Measurements from ENCODE around the gene FMN1. TPM values are rescaled to one million over a fixed set of nuclear protein-coding genes. Genes with fewer than 3 reads are reported as not detected.

FMN1 gene
- total RNA-seq, 1 donor from 2014 or later = 4.2 TPM

DNA sequence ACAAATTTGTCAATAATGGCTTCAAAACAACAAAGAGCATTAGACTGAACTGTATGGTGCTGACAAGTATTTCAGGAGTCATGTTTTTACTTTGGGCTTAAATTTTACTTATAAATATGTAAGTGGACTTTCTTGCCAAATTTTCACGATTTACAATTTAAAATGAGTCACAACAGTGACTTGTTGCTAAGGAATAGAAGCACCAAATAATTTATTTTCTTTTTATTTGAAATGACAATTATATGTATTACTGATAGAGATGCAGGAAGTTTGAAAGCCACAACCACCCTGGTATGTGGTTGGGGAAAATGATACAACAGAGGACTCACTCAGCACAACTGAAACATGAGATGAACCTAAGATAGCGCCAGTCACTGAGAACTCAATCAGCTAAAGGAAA lies 90.3 kb downstream of the FMN1 start:
- H3K4me1 Mint-ChIP-seq (ENCODE audit: unreplicated experiment) = peaks cover 22% of the 10 kb centered on the region
- H3K9me3 Mint-ChIP-seq (ENCODE audit: unreplicated experiment) = no peaks in the 10 kb centered on the region
- no peak overlapping the region for H3K4me3 Mint-ChIP-seq (ENCODE audit: unreplicated experiment)
- TF ChIP-seq, protein P1, sequence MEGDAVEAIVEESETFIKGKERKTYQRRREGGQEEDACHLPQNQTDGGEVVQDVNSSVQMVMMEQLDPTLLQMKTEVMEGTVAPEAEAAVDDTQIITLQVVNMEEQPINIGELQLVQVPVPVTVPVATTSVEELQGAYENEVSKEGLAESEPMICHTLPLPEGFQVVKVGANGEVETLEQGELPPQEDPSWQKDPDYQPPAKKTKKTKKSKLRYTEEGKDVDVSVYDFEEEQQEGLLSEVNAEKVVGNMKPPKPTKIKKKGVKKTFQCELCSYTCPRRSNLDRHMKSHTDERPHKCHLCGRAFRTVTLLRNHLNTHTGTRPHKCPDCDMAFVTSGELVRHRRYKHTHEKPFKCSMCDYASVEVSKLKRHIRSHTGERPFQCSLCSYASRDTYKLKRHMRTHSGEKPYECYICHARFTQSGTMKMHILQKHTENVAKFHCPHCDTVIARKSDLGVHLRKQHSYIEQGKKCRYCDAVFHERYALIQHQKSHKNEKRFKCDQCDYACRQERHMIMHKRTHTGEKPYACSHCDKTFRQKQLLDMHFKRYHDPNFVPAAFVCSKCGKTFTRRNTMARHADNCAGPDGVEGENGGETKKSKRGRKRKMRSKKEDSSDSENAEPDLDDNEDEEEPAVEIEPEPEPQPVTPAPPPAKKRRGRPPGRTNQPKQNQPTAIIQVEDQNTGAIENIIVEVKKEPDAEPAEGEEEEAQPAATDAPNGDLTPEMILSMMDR (IDR thresholded peaks at IDR 0.05) = no peak
- H3K27ac Mint-ChIP-seq (ENCODE audit: unreplicated experiment) = peak overlapping the region; percentile 77
- no peaks in the 10 kb centered on the region for H3K36me3 Mint-ChIP-seq (ENCODE audit: unreplicated experiment)
- DNase-seq (ENCODE audit: extremely low spot score, unreplicated experiment) = no peak
- H3K27me3 Mint-ChIP-seq (ENCODE audit: unreplicated experiment) = no peaks in the 10 kb centered on the region

DNA sequence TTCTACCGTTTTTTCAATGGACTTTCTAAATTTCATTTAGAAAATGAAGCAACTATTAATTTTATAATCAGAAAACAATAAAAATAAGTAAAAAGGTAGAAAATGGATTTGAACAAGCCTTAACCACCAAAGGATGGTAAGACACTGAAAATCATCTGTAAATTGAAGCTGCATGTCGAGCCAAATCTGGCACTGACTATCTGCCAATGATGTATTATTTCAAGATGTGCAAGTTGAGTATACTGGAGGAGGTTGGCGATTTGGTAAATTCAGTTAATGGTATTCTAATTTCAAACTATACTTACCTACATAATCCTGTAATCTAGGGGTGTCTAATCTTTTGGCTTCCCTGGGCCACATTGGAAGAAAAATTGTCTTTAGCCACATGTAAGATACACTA lies 93.5 kb downstream of the FMN1 start:
- DNase-seq (ENCODE audit: extremely low spot score, unreplicated experiment) = no peak
- Mint-ChIP-seq H3K4me3 (ENCODE audit: unreplicated experiment) (no peak overlapping the region), H3K9me3 (ENCODE audit: unreplicated experiment) (no peaks in the 10 kb centered on the region), H3K27me3 (ENCODE audit: unreplicated experiment) (no peaks in the 10 kb centered on the region), H3K4me1 (ENCODE audit: unreplicated experiment) (peaks cover 27% of the 10 kb centered on the region), H3K27ac (ENCODE audit: unreplicated experiment) (no peak overlapping the region), H3K36me3 (ENCODE audit: unreplicated experiment) (no peaks in the 10 kb centered on the region)
- TF ChIP-seq, protein P1 (IDR thresholded peaks at IDR 0.05) = no peak

DNA sequence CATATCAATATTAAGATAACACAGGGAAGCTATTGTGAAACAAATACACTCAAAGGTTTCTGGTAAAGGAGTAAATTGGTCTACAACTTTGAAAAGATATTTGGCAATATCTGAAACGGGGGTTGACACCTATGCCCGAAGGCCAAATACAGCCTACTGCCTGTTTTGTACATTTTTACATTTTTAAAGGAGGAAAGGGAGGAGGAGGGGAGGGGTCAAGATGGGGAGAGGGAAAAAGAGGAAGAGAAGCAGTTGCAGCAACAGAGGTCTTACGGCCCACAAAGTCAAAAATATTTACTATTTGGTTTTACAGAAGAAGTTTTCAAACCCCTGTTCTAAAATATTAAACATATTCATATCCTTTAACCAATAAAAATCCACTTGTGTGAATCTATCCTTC lies 94.2 kb downstream of the FMN1 start:
- no peaks in the 10 kb centered on the region for H3K36me3 Mint-ChIP-seq (ENCODE audit: unreplicated experiment)
- peaks cover 27% of the 10 kb centered on the region for H3K4me1 Mint-ChIP-seq (ENCODE audit: unreplicated experiment)
- no peaks in the 10 kb centered on the region for H3K27me3 Mint-ChIP-seq (ENCODE audit: unreplicated experiment)
- no peak overlapping the region for H3K27ac Mint-ChIP-seq (ENCODE audit: unreplicated experiment)
- no peak overlapping the region for H3K4me3 Mint-ChIP-seq (ENCODE audit: unreplicated experiment)
- no peaks in the 10 kb centered on the region for H3K9me3 Mint-ChIP-seq (ENCODE audit: unreplicated experiment)
- no peak for DNase-seq (ENCODE audit: extremely low spot score, unreplicated experiment)
- TF ChIP-seq, protein P1 (IDR thresholded peaks at IDR 0.05) = no peak

DNA sequence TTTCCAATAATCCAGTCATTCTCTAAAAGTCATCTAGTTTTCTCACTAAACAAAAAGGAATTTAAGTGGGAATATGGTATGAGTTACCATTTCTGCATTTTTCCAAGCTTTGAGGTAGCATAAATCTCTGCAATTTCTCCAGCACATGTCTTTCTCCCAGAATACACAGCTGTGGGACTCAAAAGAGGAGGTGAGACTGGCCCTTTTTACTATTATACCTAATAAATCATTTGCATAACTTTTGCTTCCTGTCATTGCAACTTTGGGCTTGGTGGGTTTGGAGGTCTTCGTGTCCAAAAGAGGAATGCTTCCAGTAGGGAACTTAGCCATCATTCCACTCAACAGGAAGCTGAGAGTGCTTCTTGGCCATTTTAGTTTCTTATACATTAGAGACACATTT lies 94.8 kb downstream of the FMN1 start:
- Mint-ChIP-seq H3K36me3 (ENCODE audit: unreplicated experiment) (no peaks in the 10 kb centered on the region), H3K9me3 (ENCODE audit: unreplicated experiment) (no peaks in the 10 kb centered on the region), H3K27me3 (ENCODE audit: unreplicated experiment) (no peaks in the 10 kb centered on the region), H3K27ac (ENCODE audit: unreplicated experiment) (no peak overlapping the region), H3K4me1 (ENCODE audit: unreplicated experiment) (peaks cover 27% of the 10 kb centered on the region), H3K4me3 (ENCODE audit: unreplicated experiment) (no peak overlapping the region)
- DNase-seq (ENCODE audit: extremely low spot score, unreplicated experiment) = no peak
- TF ChIP-seq, protein P1 (IDR thresholded peaks at IDR 0.05) = no peak

DNA sequence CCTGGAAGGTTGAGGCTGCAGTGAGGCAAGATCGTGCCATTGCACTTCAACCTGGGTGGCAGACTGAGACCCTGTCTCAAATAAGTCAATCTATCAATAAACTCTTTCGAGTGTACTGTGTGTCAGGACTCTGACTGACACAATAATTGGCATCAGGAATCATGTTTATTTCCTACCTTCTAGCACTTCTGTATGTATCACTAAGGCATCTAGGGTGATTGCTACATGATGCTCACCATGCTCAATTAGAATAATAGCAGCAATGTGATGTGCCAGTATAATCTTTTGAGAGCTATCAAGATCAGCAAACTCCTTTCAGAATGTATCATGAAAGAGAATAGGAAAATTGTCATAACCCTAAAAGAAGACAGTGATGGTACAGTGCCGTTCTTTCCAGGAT lies 95.3 kb downstream of the FMN1 start:
- H3K4me3 Mint-ChIP-seq (ENCODE audit: unreplicated experiment) = no peak overlapping the region
- H3K4me1 Mint-ChIP-seq (ENCODE audit: unreplicated experiment) = peaks cover 28% of the 10 kb centered on the region
- peak overlapping the region; percentile 34 for H3K27ac Mint-ChIP-seq (ENCODE audit: unreplicated experiment)
- H3K9me3 Mint-ChIP-seq (ENCODE audit: unreplicated experiment) = no peaks in the 10 kb centered on the region
- H3K27me3 Mint-ChIP-seq (ENCODE audit: unreplicated experiment) = no peaks in the 10 kb centered on the region
- TF ChIP-seq, protein P1 (IDR thresholded peaks at IDR 0.05) = no peak
- no peaks in the 10 kb centered on the region for H3K36me3 Mint-ChIP-seq (ENCODE audit: unreplicated experiment)
- DNase-seq (ENCODE audit: extremely low spot score, unreplicated experiment) = no peak

Data from osteocyte (in vitro differentiated cells).